H1 (cell line): ENCODE measurements around the gene CDC42BPB. TPM values are rescaled to one million over a fixed set of nuclear protein-coding genes. Genes with fewer than 3 reads are reported as not detected.

Experiments
- CTCF ChIA-PET: fragments of 300-600 bp; sonication (Branson Sonifier 250); formaldehyde crosslinking; loops from one replicate; lab custom pipeline; 2021; ENCODE audit not compliant: partially characterized antibody; lab: Charles Lee
- POLR2A ChIA-PET: fragments of 300-600 bp; sonication (Branson Sonifier 250); formaldehyde crosslinking; loops from one replicate; lab custom pipeline; 2021; ENCODE audit warnings: inconsistent platforms; ENCODE audit not compliant: partially characterized antibody; lab: Charles Lee
- DNase-seq, 2 experiments: peaks; one replicate each; pipeline versions ENCODE4 v3.0.0 to v3.0.0-alpha.2; 2010 to 2022; ENCODE audit warnings: low spot score in 2 of 2, low read depth in 1 of 2, mixed read lengths in 1 of 2
- FAIRE-seq: peaks from 2 replicates; lab custom pipeline; 2011; peaks lifted over from hg19 to GRCh38; lab: Jason Lieb, UNC
- H2AFZ ChIP-seq: 2 replicates; pipeline ENCODE4 v1.8.1; 2012; ENCODE audit warnings: low read length, inconsistent platforms
- H2AK5ac ChIP-seq: 2 replicates; pipeline ENCODE4 v1.6.1; 2013; ENCODE audit warnings: low read depth, low read length
- H2BK120ac ChIP-seq: replicated peaks from 2 replicates; pipeline ENCODE3; 2013; ENCODE audit warnings: low read depth, low read length, inconsistent platforms
- H2BK12ac ChIP-seq: 2 replicates; pipeline ENCODE4 v1.6.1; 2013; ENCODE audit warnings: low read depth, low read length
- H2BK15ac ChIP-seq: 2 replicates; pipeline ENCODE4 v1.6.1; 2013; ENCODE audit warnings: low read length
- H2BK20ac ChIP-seq: 2 replicates; pipeline ENCODE4 v1.6.1; 2013; ENCODE audit warnings: low read length
- H2BK5ac ChIP-seq: 2 replicates; pipeline ENCODE4 v1.6.1; 2013; ENCODE audit warnings: low read depth, low read length
- H3K14ac ChIP-seq: 2 replicates; pipeline ENCODE4 v1.6.1; 2013; ENCODE audit warnings: inconsistent platforms; ENCODE audit not compliant: insufficient read length
- H3K18ac ChIP-seq: 2 replicates; pipeline ENCODE4 v1.6.1; 2013; ENCODE audit warnings: low read length; ENCODE audit errors: extremely low read depth
- H3K23ac ChIP-seq: 2 replicates; pipeline ENCODE4 v1.6.1; 2013; ENCODE audit warnings: inconsistent platforms; ENCODE audit not compliant: insufficient read length
- H3K23me2 ChIP-seq: 2 replicates; pipeline ENCODE4 v1.6.1; 2013; ENCODE audit warnings: low read depth, low read length
- H3K27ac ChIP-seq: 2 replicates; pipeline ENCODE4 v1.6.1; 2011; ENCODE audit warnings: low read depth, low read length, inconsistent platforms
- H3K27me3 ChIP-seq, 4 experiments: replicated peaks in 1 of 4; 1 replicate in 1 of 4; 2 replicates in 3 of 4; pipeline versions ENCODE4 v1.6.1 to v1.8.1; 2011 to 2013; ENCODE audit warnings: low read length in 3 of 4, mild to moderate bottlenecking in 3 of 4, inconsistent platforms in 2 of 4, mixed read lengths in 2 of 4, moderate library complexity in 1 of 4; ENCODE audit not compliant: control insufficient read depth in 3 of 4, insufficient read depth in 3 of 4; ENCODE audit errors: extremely low read depth in 1 of 4
- H3K36me3 ChIP-seq, 4 experiments: 2 replicates each; pipeline versions ENCODE4 v1.6.1 to v1.8.1; 2011 to 2013; ENCODE audit warnings: mild to moderate bottlenecking in 4 of 4, low read length in 3 of 4, moderate library complexity in 2 of 4, control low read depth in 1 of 4, inconsistent platforms in 1 of 4; ENCODE audit not compliant: insufficient read depth in 4 of 4, control insufficient read depth in 2 of 4
- H3K4ac ChIP-seq: replicated peaks from 2 replicates; pipeline ENCODE3; 2013; ENCODE audit warnings: low read length, low read depth, mixed read lengths, inconsistent platforms; ENCODE audit not compliant: insufficient read length
- H3K4me1 ChIP-seq, 4 experiments: replicated peaks in 1 of 4; 1 replicate in 1 of 4; 2 replicates in 3 of 4; pipeline versions ENCODE4 v1.6.1 to v1.8.1; 2011 to 2013; ENCODE audit warnings: low read length in 3 of 4, inconsistent platforms in 2 of 4, mixed read lengths in 1 of 4; ENCODE audit not compliant: insufficient read depth in 4 of 4, control insufficient read depth in 3 of 4
- H3K4me2 ChIP-seq, 2 experiments: 2 replicates each; pipeline versions ENCODE4 v1.6.1 to v1.8.1; 2011 to 2013; ENCODE audit warnings: low read depth in 2 of 2, low read length in 2 of 2, control low read depth in 1 of 2, inconsistent platforms in 1 of 2, mild to moderate bottlenecking in 1 of 2; ENCODE audit not compliant: insufficient read depth in 1 of 2
- H3K4me3 ChIP-seq, 4 experiments: fragments of 200-600, 300-600 bp in 1 of 4; sonication (generic), shearing (Covaris generic), sonication (Bioruptor Twin) in 1 of 4; 2 replicates each; pipeline versions ENCODE4 v1.5.1 to v1.8.1; 2011 to 2016; ENCODE audit warnings: low read length in 4 of 4, low read depth in 3 of 4, control low read depth in 2 of 4, inconsistent platforms in 2 of 4, mild to moderate bottlenecking in 2 of 4, mixed read lengths in 1 of 4, moderate library complexity in 1 of 4; ENCODE audit not compliant: insufficient read depth in 2 of 4; ENCODE audit errors: extremely low read depth in 1 of 4
- H3K56ac ChIP-seq: replicated peaks from 2 replicates; pipeline ENCODE3; 2013; ENCODE audit warnings: low read depth, mild to moderate bottlenecking, mixed read lengths, low read length, inconsistent platforms; ENCODE audit not compliant: insufficient read length
- H3K79me1 ChIP-seq: 2 replicates; pipeline ENCODE4 v1.6.1; 2013; ENCODE audit warnings: low read depth, low read length, control low read depth
- H3K79me2 ChIP-seq, 2 experiments: 2 replicates each; pipeline versions ENCODE4 v1.6.1 to v1.8.1; 2012 to 2013; ENCODE audit warnings: low read length in 2 of 2, mild to moderate bottlenecking in 2 of 2, inconsistent platforms in 1 of 2; ENCODE audit not compliant: insufficient read depth in 2 of 2, control insufficient read depth in 1 of 2
- H3K9ac ChIP-seq, 4 experiments: replicated peaks in 1 of 4; 1 replicate in 1 of 4; 2 replicates in 3 of 4; pipeline versions ENCODE4 v1.6.1 to v1.8.1; 2011 to 2013; ENCODE audit warnings: low read depth in 3 of 4, low read length in 3 of 4, control low read depth in 2 of 4, mild to moderate bottlenecking in 2 of 4, moderate library complexity in 2 of 4, inconsistent platforms in 1 of 4; ENCODE audit errors: extremely low read depth in 1 of 4
- H3K9me3 ChIP-seq, 2 experiments: 2 replicates each; pipeline versions ENCODE4 v1.6.1 to v1.8.1; 2012 to 2013; ENCODE audit warnings: mild to moderate bottlenecking in 2 of 2, moderate library complexity in 2 of 2, control low read depth in 1 of 2, inconsistent platforms in 1 of 2, low read depth in 1 of 2, low read length in 1 of 2, mixed read lengths in 1 of 2; ENCODE audit not compliant: insufficient read depth in 2 of 2
- H4K20me1 ChIP-seq, 2 experiments: replicated peaks in 1 of 2; 2 replicates each; pipeline versions ENCODE3 to v1.8.1; 2011 to 2013; ENCODE audit warnings: inconsistent platforms in 2 of 2, low read length in 2 of 2, mild to moderate bottlenecking in 1 of 2; ENCODE audit not compliant: insufficient read depth in 2 of 2, control insufficient read depth in 1 of 2
- H4K5ac ChIP-seq: 2 replicates; pipeline ENCODE4 v1.6.1; 2013; ENCODE audit warnings: low read length, low read depth, mixed read lengths, inconsistent platforms; ENCODE audit not compliant: insufficient read length
- H4K8ac ChIP-seq: 2 replicates; pipeline ENCODE4 v1.8.0; 2013; ENCODE audit warnings: mild to moderate bottlenecking, moderate library complexity, low read length, inconsistent platforms; ENCODE audit not compliant: insufficient read depth; ENCODE audit errors: extremely low read depth
- H4K91ac ChIP-seq: replicated peaks from 2 replicates; pipeline ENCODE3; 2013; ENCODE audit warnings: low read length, mixed read lengths, inconsistent platforms; ENCODE audit not compliant: insufficient read length
- BACH1 ChIP-seq: IDR thresholded peaks from 2 replicates; pipeline ENCODE4 v1.6.1; 2012; ENCODE audit warnings: low read length, improper control_type of control experiment
- CTBP2 ChIP-seq: IDR thresholded peaks from 2 replicates; pipeline ENCODE4 v1.7.0; 2011; ENCODE audit warnings: borderline replicate concordance, mild to moderate bottlenecking, moderate library complexity, mixed read lengths, low read length; ENCODE audit not compliant: insufficient read depth, insufficient read length
- KDM5A ChIP-seq: fragments of 200-600 bp; IDR thresholded peaks from 2 replicates; pipeline ENCODE4 v1.7.1; 2012; ENCODE audit warnings: mild to moderate bottlenecking, low read length, inconsistent platforms, mixed read lengths
- NRF1 ChIP-seq: IDR thresholded peaks from 2 replicates; pipeline ENCODE4 v1.6.1; 2011; ENCODE audit warnings: mild to moderate bottlenecking, low read depth, low read length, improper control_type of control experiment
- POLR2A ChIP-seq, 2 experiments: IDR thresholded peaks; 1 replicate in 1 of 2; 2 replicates in 1 of 2; pipeline ENCODE4 v1.6.1; 2011; ENCODE audit warnings: low read depth in 2 of 2, low read length in 2 of 2, mild to moderate bottlenecking in 2 of 2; ENCODE audit errors: control extremely low read depth in 1 of 2
- POLR2AphosphoS5 ChIP-seq: IDR thresholded peaks from 2 replicates; pipeline ENCODE4 v1.6.1; 2011; ENCODE audit warnings: low read depth, low read length
- RXRA ChIP-seq: IDR thresholded peaks from 2 replicates; pipeline ENCODE4 v1.6.1; 2011; ENCODE audit warnings: low read depth, mild to moderate bottlenecking, low read length, moderate library complexity; ENCODE audit not compliant: insufficient read depth
- SIRT6 ChIP-seq: IDR thresholded peaks from one replicate; pipeline ENCODE4 v1.7.1; 2012; ENCODE audit warnings: low read length, inconsistent platforms
- WGBS, 2 experiments: shearing (Covaris generic) in 1 of 2; methylation state at CpG; one replicate each; pipeline versions ENCODE4 v1.1.6 to v1.1.7; 2013 to 2015; ENCODE audit warnings: low lambda C conversion rate in 2 of 2, mixed read lengths in 2 of 2, inconsistent platforms in 1 of 2, low coverage in 1 of 2, missing lambda C conversion rate in 1 of 2; ENCODE audit not compliant: insufficient replicate concordance in 2 of 2, insufficient coverage in 1 of 2, insufficient read length in 1 of 2; ENCODE audit errors: extremely low coverage in 1 of 2, missing lambda C conversion rate in 1 of 2; 5-methylcytosine and 5-hydroxymethylcytosine counted together
- polyA plus RNA-seq, 7 experiments: library from polyadenylated mRNA; depleted of rRNA in 3 of 7; stranded (reverse) in 5 of 7; unstranded in 2 of 7; fragments of >200 nt in 5 of 7; fragments of 200-250 nt in 2 of 7; gene quantifications; 1 replicate in 5 of 7; 2 replicates in 1 of 7; 4 replicates in 1 of 7; pipeline versions ENCODE4 v1.2.1 to v1.2.3, GENCODE V29; 2011 to 2013; ENCODE audit warnings: missing spikeins in 2 of 7, mixed read lengths in 2 of 7
- total RNA-seq: library from RNA; stranded (reverse); fragmentation: NEBNext Ultra II Directional; extraction: Animal tissue kit (Norgen Biotek cat#: 25700); gene quantifications from 2 replicates; pipeline ENCODE4 v1.2.1, GENCODE V29; 2021
- TF ChIP-seq, protein P1 (sequence below): IDR thresholded peaks from 2 replicates; pipeline ENCODE4 v1.6.1; 2012; ENCODE audit warnings: low read length, inconsistent platforms
- TF ChIP-seq, protein P2 (sequence below): IDR thresholded peaks from 2 replicates; pipeline ENCODE4 v1.6.1; 2011; ENCODE audit warnings: low read length, improper control_type of control experiment

CDC42BPB gene
- total and polyA plus RNA-seq, 2 of the 8 experiments (the other 6 are each of a cell fraction or from before 2014, with no cell fraction given) = 51.2 to 88.2 TPM

DNA sequence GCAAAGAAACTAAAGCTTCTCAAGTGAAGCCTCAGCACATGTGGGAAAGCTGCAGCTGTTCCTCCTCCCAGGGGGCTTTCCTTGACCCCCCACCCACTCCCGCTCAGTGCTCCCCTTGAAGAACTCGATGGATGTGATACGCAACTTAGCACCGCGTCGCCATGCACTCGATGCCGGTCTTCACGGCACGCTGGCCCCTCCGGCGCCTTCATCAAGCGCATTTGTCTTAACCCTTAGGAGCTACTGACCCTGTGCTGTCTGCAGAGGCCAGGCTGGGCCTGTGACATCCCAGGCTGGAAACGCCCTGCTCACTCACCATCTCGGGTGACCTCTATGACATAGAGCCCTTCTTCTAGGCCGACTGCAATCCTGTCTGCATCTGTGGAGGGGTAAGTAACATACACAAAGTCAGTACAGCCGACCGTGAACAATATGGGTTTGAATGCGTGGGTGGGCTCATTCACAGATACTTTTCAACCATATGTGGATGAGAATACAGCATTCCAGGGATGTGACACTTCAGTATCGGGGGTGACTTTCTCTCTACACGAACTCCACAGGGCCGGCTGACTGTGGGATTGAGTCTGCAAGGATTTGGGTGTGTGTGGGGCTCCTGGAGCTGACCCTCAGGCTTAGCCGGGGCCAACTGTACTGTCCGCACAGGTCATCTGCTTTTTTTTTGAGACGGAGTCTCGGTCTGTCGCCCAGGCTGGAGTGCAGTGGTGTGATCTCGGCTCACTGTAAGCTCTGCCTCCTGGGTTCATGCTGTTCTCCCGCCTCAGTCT lies 111.8 kb downstream of the CDC42BPB start:
- no peaks in the 10 kb centered on the region for H3K23me2 ChIP-seq
- POLR2A ChIA-PET = interaction anchor here (1.5 kb wide), 1 partner anchor 14 kb away, joined by 3 read pairs; no protein-coding TSS in a partner anchor
- FAIRE-seq (no peak), DNase-seq (no peak)
- no peak overlapping the region for H3K4me3 ChIP-seq
- no peaks in the 10 kb centered on the region for H3K9me3 ChIP-seq
- no peak overlapping the region for H3K14ac ChIP-seq
- peaks cover 2 to 14% of the 10 kb centered on the region in 2 experiments for H4K20me1 ChIP-seq
- H3K27me3 ChIP-seq = no peaks in the 10 kb centered on the region
- H2BK120ac ChIP-seq = no peak overlapping the region
- H3K36me3 ChIP-seq = peaks cover 9 to 58% (median 41%) of the 10 kb centered on the region in 4 experiments
- H2BK12ac ChIP-seq = no peak overlapping the region
- H3K4me2 ChIP-seq = no peak overlapping the region
- no peak overlapping the region for H3K9ac ChIP-seq
- no peak overlapping the region for H3K56ac ChIP-seq
- H3K4me1 ChIP-seq = no peaks in the 10 kb centered on the region
- H3K79me1 ChIP-seq = no peaks in the 10 kb centered on the region
- H2BK5ac ChIP-seq = no peak overlapping the region
- no peak overlapping the region for H2BK15ac ChIP-seq
- no peak overlapping the region for H2BK20ac ChIP-seq
- H3K79me2 ChIP-seq = no peaks in the 10 kb centered on the region
- H3K27ac ChIP-seq = no peak overlapping the region
- no peak overlapping the region; the same call in 1 of the 2 replicates for H4K8ac ChIP-seq
- CTCF ChIA-PET = interaction anchor here (0.6 to 1.3 kb wide), 4 partner anchors 14 to 607 kb away, joined by 4 read pairs; no protein-coding TSS in a partner anchor
- no peak overlapping the region for H4K5ac ChIP-seq
- no peak overlapping the region for H2AFZ ChIP-seq
- no peak overlapping the region for H3K18ac ChIP-seq
- H2AK5ac ChIP-seq = no peak overlapping the region
- H3K23ac ChIP-seq = no peak overlapping the region
- H4K91ac ChIP-seq = no peak overlapping the region
- 92% methylated on average over 28 of the region's 29 CpGs; no CpG with 5 or more reads in 1 of the 2 experiments for WGBS, 2 experiments
- H3K4ac ChIP-seq = no peak overlapping the region
- TF ChIP-seq, protein P1, sequence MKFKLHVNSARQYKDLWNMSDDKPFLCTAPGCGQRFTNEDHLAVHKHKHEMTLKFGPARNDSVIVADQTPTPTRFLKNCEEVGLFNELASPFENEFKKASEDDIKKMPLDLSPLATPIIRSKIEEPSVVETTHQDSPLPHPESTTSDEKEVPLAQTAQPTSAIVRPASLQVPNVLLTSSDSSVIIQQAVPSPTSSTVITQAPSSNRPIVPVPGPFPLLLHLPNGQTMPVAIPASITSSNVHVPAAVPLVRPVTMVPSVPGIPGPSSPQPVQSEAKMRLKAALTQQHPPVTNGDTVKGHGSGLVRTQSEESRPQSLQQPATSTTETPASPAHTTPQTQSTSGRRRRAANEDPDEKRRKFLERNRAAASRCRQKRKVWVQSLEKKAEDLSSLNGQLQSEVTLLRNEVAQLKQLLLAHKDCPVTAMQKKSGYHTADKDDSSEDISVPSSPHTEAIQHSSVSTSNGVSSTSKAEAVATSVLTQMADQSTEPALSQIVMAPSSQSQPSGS = no peak
- TF ChIP-seq POLR2AphosphoS5 (no peak), RXRA (no peak), BACH1 (no peak), CTBP2 (no peak), KDM5A (no peak), NRF1 (no peak), POLR2A (IDR thresholded peaks at IDR 0.05; ENCODE audit: control extremely low read depth in 1 of 2, low read depth in 2 of 2, low read length in 2 of 2) (no peak), SIRT6 (no peak)
- TF ChIP-seq, protein P2, sequence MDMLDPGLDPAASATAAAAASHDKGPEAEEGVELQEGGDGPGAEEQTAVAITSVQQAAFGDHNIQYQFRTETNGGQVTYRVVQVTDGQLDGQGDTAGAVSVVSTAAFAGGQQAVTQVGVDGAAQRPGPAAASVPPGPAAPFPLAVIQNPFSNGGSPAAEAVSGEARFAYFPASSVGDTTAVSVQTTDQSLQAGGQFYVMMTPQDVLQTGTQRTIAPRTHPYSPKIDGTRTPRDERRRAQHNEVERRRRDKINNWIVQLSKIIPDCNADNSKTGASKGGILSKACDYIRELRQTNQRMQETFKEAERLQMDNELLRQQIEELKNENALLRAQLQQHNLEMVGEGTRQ = no peak
